ENCODE measurements around the gene ZNF780B. TPM values are rescaled to one million over a fixed set of nuclear protein-coding genes. Genes with fewer than 3 reads are reported as not detected.

The ZNF780B gene
- total and polyA plus RNA-seq, 2 donors (not counting 3 experiments of a cell fraction or from before 2014, with no cell fraction given), result 2.6 to 13.5 TPM

GRCh38 chr19:39983695-39984300 is 72.2 kb downstream of the ZNF780B start:
- H3K9me3 ChIP-seq (replicated peaks; ENCODE audit: control insufficient read depth, insufficient read depth, low read length), result peaks cover 4% of the 10 kb centered on the region
- H3K79me2 ChIP-seq (ENCODE audit: control insufficient read depth, insufficient read depth, low read length), result peaks cover 5% of the 10 kb centered on the region
- ChIA-PET POLR2A (interaction anchor here (0.7 kb wide), 1 partner anchor 78 kb away, joined by 3 read pairs; no protein-coding TSS in a partner anchor), CTCF (interaction anchor here (0.6 kb wide), 1 partner anchor 432 kb away, joined by 3 read pairs; no protein-coding TSS in a partner anchor)
- no peak overlapping the region for H3K4me3 ChIP-seq (replicated peaks in 1 of 3; ENCODE audit: insufficient read depth in 1 of 3, low read depth in 1 of 3, low read length in 3 of 3)
- H4K20me1 ChIP-seq (replicated peaks; ENCODE audit: control insufficient read depth, extremely low read depth, insufficient read depth, low read length), result no peaks in the 10 kb centered on the region
- intact Hi-C loops (cut with micrococcal nuclease) (no loop called here), dilution Hi-C loops (cut with MboI; ENCODE audit: extremely low pct_ligation_motif_present, low sequenced_read_pairs) (no loop called here)
- H3K4me2 ChIP-seq (ENCODE audit: insufficient read depth, low read length), result no peak overlapping the region
- H2AFZ ChIP-seq (ENCODE audit: low read depth, low read length), result no peak overlapping the region
- FAIRE-seq (no peak), DNase-seq (ENCODE audit: low read depth, low spot score) (no peak)
- H3K27ac ChIP-seq (ENCODE audit: insufficient read depth, low read depth, low read length), result no peak overlapping the region
- H3K9ac ChIP-seq (replicated peaks; ENCODE audit: extremely low read depth, insufficient read depth, low read length), result no peak overlapping the region
- no peak for TF ChIP-seq JUN (IDR thresholded peaks at IDR 0.05; ENCODE audit: borderline replicate concordance, insufficient read depth, insufficient read length, low read depth)
- TF ChIP-seq MYC (IDR thresholded peaks at IDR 0.05; ENCODE audit: low read depth, low read length), result no peak
- no peak for TF ChIP-seq POLR2AphosphoS5 (IDR thresholded peaks at IDR 0.05; ENCODE audit: insufficient read depth, low read depth, low read length)
- no peak for TF ChIP-seq CTCF (IDR thresholded peaks at IDR 0.05; ENCODE audit: extremely low read depth in 1 of 2, insufficient read depth in 1 of 2, low read depth in 1 of 2, low read length in 2 of 2)
- no peak for TF ChIP-seq POLR2A (IDR thresholded peaks at IDR 0.05; ENCODE audit: low read depth, low read length)
- TF ChIP-seq MAX (IDR thresholded peaks at IDR 0.05; ENCODE audit: insufficient read depth, insufficient read length), result no peak
- no peak for TF ChIP-seq GATA2 (IDR thresholded peaks at IDR 0.05; ENCODE audit: insufficient read depth, insufficient read length, low read depth, low read length)
- no peak for TF ChIP-seq EZH2 (IDR thresholded peaks at IDR 0.05; ENCODE audit: borderline replicate concordance, low read depth, low read length, severe bottlenecking)
- TF ChIP-seq FOS (IDR thresholded peaks at IDR 0.05; ENCODE audit: borderline replicate concordance, insufficient read depth, low read length), result no peak
- H3K36me3 ChIP-seq (ENCODE audit: control insufficient read depth in 2 of 2, extremely low read depth in 1 of 2, insufficient read depth in 2 of 2, low read length in 2 of 2), result peaks cover 0 to 15% of the 10 kb centered on the region in 2 experiments
- no peaks in the 10 kb centered on the region for H3K4me1 ChIP-seq (ENCODE audit: control insufficient read depth, extremely low read depth, insufficient read depth, low read length)
- BruUV-seq (replicated peaks), result no TSS peak
- H3K27me3 ChIP-seq (ENCODE audit: control insufficient read depth in 2 of 2, insufficient read depth in 2 of 2, low read length in 2 of 2), result no peaks in the 10 kb centered on the region
- H3K9me1 ChIP-seq (replicated peaks; ENCODE audit: control insufficient read depth, extremely low read depth, insufficient read depth, low read length), result no peaks in the 10 kb centered on the region
